Activated CD4-positive, alpha-beta memory T cell treated with anti-CD3 and anti-CD28 coated beads for 36 hours (primary cell): ENCODE results near the gene CHCHD10. TPM values are rescaled to one million over a fixed set of nuclear protein-coding genes. Genes with fewer than 3 reads are reported as not detected.

Experiments used
- CTCF ChIA-PET: fragments of 350-600 bp; sonication (Branson Sonifier 250); formaldehyde crosslinking; loops from one replicate; lab custom pipeline; 2021; ENCODE audit warnings: antibody characterized with exemption, inconsistent platforms; lab: Charles Lee
- POLR2A ChIA-PET: fragments of 350-600 bp; sonication (Branson Sonifier 250); formaldehyde crosslinking; loops from one replicate; lab custom pipeline; 2021; ENCODE audit warnings: antibody characterized with exemption; lab: Charles Lee
- DNase-seq: peaks from one replicate; pipeline ENCODE4 v3.0.0-alpha.2; 2020
- H3K27ac Mint-ChIP-seq: one replicate; pipeline ENCODE4 v1.8.0; 2021; ENCODE audit warnings: mixed read lengths
- H3K27me3 Mint-ChIP-seq: one replicate; pipeline ENCODE4 v1.8.0; 2021; ENCODE audit warnings: mixed read lengths
- H3K36me3 Mint-ChIP-seq: one replicate; pipeline ENCODE4 v1.8.0; 2021; ENCODE audit warnings: mixed read lengths
- H3K4me1 Mint-ChIP-seq: one replicate; pipeline ENCODE4 v1.8.0; 2021; ENCODE audit warnings: low read depth, mixed read lengths
- H3K4me3 Mint-ChIP-seq: one replicate; pipeline ENCODE4 v1.8.0; 2021; ENCODE audit warnings: mild to moderate bottlenecking, mixed read lengths
- H3K9me3 Mint-ChIP-seq: one replicate; pipeline ENCODE4 v1.8.0; 2021; ENCODE audit warnings: mixed read lengths
- intact Hi-C: fragments of 100-400 bp; cut with micrococcal nuclease; formaldehyde crosslinking; loops from one replicate; pipeline ENCODE4 v1.15.1; 2023
- total RNA-seq, 2 experiments: library from RNA; stranded (reverse); gene quantifications; one replicate each; pipeline ENCODE4 v1.2.3, GENCODE V29; 2021

Gene CHCHD10
- total RNA-seq, 2 experiments from 2014 or later = 144 to 157 TPM

- CTCF ChIA-PET = interaction anchor here (0.5 to 1.3 kb wide), 3 partner anchors 15 to 63 kb away, joined by 3 to 5 read pairs (median 3); no protein-coding TSS in a partner anchor
- H3K27ac Mint-ChIP-seq = peak overlapping the region; percentile 94
- H3K4me1 Mint-ChIP-seq = peaks cover 25% of the 10 kb centered on the region
- no peak for DNase-seq
- POLR2A ChIA-PET = interaction anchor here (0.7 to 2.4 kb wide), 7 partner anchors 11 to 127 kb away, joined by 3 to 8 read pairs (median 4); partner anchors contain the start of genes MMP11 and ZNF70
- no peaks in the 10 kb centered on the region for H3K27me3 Mint-ChIP-seq
- peak overlapping the region; percentile 86 for H3K4me3 Mint-ChIP-seq
- intact Hi-C loops = loop anchor here (2.0 to 5.0 kb wide), 3 partner anchors 13 to 109 kb away; partner anchors contain the start of genes MIF, MMP11 and SLC2A11
- no peaks in the 10 kb centered on the region for H3K9me3 Mint-ChIP-seq
- no peaks in the 10 kb centered on the region for H3K36me3 Mint-ChIP-seq
These were observed 18.5 kb upstream of the CHCHD10 start for GRCh38 chr22:23786261-23786710.

- Mint-ChIP-seq H3K4me1 (peaks cover 18% of the 10 kb centered on the region), H3K4me3 (no peak overlapping the region), H3K27me3 (no peaks in the 10 kb centered on the region), H3K36me3 (no peaks in the 10 kb centered on the region), H3K9me3 (no peaks in the 10 kb centered on the region), H3K27ac (no peak overlapping the region)
- ChIA-PET CTCF (no interaction called here), POLR2A (no interaction called here)
- DNase-seq = no peak
- intact Hi-C loops = no loop called here
These were observed 16.5 kb upstream of the CHCHD10 start for GRCh38 chr22:23784215-23784732.

GRCh38 chr22:23783265-23784150 lies 15.7 kb upstream of the CHCHD10 start:
- Mint-ChIP-seq H3K36me3 (no peaks in the 10 kb centered on the region), H3K4me3 (no peak overlapping the region), H3K27me3 (no peaks in the 10 kb centered on the region), H3K27ac (no peak overlapping the region), H3K4me1 (peaks cover 16% of the 10 kb centered on the region), H3K9me3 (no peaks in the 10 kb centered on the region)
- no peak for DNase-seq
- CTCF ChIA-PET = no interaction called here
- POLR2A ChIA-PET = no interaction called here
- intact Hi-C loops = no loop called here

GRCh38 chr22:23782703-23783102 lies 14.9 kb upstream of the CHCHD10 start:
- Mint-ChIP-seq H3K9me3 (no peaks in the 10 kb centered on the region), H3K4me3 (no peak overlapping the region), H3K36me3 (no peaks in the 10 kb centered on the region), H3K27ac (no peak overlapping the region), H3K27me3 (no peaks in the 10 kb centered on the region), H3K4me1 (peaks cover 10% of the 10 kb centered on the region)
- intact Hi-C loops = no loop called here
- ChIA-PET POLR2A (no interaction called here), CTCF (no interaction called here)
- DNase-seq = no peak

DNA sequence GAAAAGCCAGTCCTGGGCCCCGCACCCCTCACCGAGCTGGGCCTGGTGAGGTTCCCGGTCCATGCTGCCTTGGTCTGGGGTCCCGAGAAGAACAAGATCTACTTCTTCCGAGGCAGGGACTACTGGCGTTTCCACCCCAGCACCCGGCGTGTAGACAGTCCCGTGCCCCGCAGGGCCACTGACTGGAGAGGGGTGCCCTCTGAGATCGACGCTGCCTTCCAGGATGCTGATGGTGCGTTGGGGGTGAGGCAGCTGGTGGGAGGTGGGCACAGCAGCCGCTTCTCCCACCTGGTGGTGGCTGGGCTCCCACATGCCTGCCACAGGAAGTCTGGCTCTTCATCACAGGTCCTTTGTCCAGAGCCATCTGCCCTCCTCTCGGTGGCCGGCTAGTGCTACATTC lies 14.5 kb upstream of the CHCHD10 start:
- intact Hi-C loops = no loop called here
- no peak overlapping the region for H3K4me3 Mint-ChIP-seq

GRCh38 chr22:23781511-23782183 lies 13.9 kb upstream of the CHCHD10 start:
- H3K9me3 Mint-ChIP-seq = no peaks in the 10 kb centered on the region
- ChIA-PET CTCF (no interaction called here), POLR2A (no interaction called here)
- H3K4me3 Mint-ChIP-seq = no peak overlapping the region
- no peaks in the 10 kb centered on the region for H3K36me3 Mint-ChIP-seq
- intact Hi-C loops = no loop called here
- no peaks in the 10 kb centered on the region for H3K27me3 Mint-ChIP-seq
- H3K4me1 Mint-ChIP-seq = peaks cover 6% of the 10 kb centered on the region
- no peak overlapping the region for H3K27ac Mint-ChIP-seq
- DNase-seq = no peak

More for the DNA sequence above, 14.5 kb upstream of the CHCHD10 start:
- no peaks in the 10 kb centered on the region for H3K9me3 Mint-ChIP-seq
- POLR2A ChIA-PET = no interaction called here
- no peak for DNase-seq
- peaks cover 7% of the 10 kb centered on the region for H3K4me1 Mint-ChIP-seq
- no peak overlapping the region for H3K27ac Mint-ChIP-seq
- no peaks in the 10 kb centered on the region for H3K27me3 Mint-ChIP-seq
- CTCF ChIA-PET = no interaction called here
- H3K36me3 Mint-ChIP-seq = no peaks in the 10 kb centered on the region

GRCh38 chr22:23781065-23781464 lies 13.3 kb upstream of the CHCHD10 start:
- peaks cover under 1% of the 10 kb centered on the region for H3K4me1 Mint-ChIP-seq
- H3K36me3 Mint-ChIP-seq = no peaks in the 10 kb centered on the region
- intact Hi-C loops = no loop called here
- H3K4me3 Mint-ChIP-seq = no peak overlapping the region
- ChIA-PET CTCF (no interaction called here), POLR2A (no interaction called here)
- no peaks in the 10 kb centered on the region for H3K9me3 Mint-ChIP-seq
- no peak for DNase-seq
- H3K27me3 Mint-ChIP-seq = no peaks in the 10 kb centered on the region
- H3K27ac Mint-ChIP-seq = no peak overlapping the region

- no peak for DNase-seq
- no peaks in the 10 kb centered on the region for H3K27me3 Mint-ChIP-seq
- ChIA-PET CTCF (no interaction called here), POLR2A (interaction anchor here (0.6 kb wide), 1 partner anchor 21 kb away, joined by 4 read pairs; no protein-coding TSS in a partner anchor)
- no peaks in the 10 kb centered on the region for H3K9me3 Mint-ChIP-seq
- no peaks in the 10 kb centered on the region for H3K36me3 Mint-ChIP-seq
- H3K27ac Mint-ChIP-seq = no peak overlapping the region
- intact Hi-C loops = no loop called here
- H3K4me1 Mint-ChIP-seq = no peaks in the 10 kb centered on the region
- no peak overlapping the region for H3K4me3 Mint-ChIP-seq
These were observed 12.5 kb upstream of the CHCHD10 start for GRCh38 chr22:23780146-23780748.

GRCh38 chr22:23779731-23780130 lies 12.0 kb upstream of the CHCHD10 start:
- H3K27ac Mint-ChIP-seq = no peak overlapping the region

GRCh38 chr22:23779083-23779482 lies 11.3 kb upstream of the CHCHD10 start:
- H3K9me3 Mint-ChIP-seq = no peaks in the 10 kb centered on the region
- H3K4me3 Mint-ChIP-seq = no peak overlapping the region
- no peak for DNase-seq
- ChIA-PET CTCF (no interaction called here), POLR2A (no interaction called here)
- H3K27ac Mint-ChIP-seq = no peak overlapping the region
- H3K4me1 Mint-ChIP-seq = no peaks in the 10 kb centered on the region
- no peaks in the 10 kb centered on the region for H3K36me3 Mint-ChIP-seq
- no peaks in the 10 kb centered on the region for H3K27me3 Mint-ChIP-seq
- intact Hi-C loops = no loop called here

More at GRCh38 chr22:23779731-23780130, 12.0 kb upstream of the CHCHD10 start:
- intact Hi-C loops = no loop called here
- no peak overlapping the region for H3K4me3 Mint-ChIP-seq
- DNase-seq = no peak
- H3K36me3 Mint-ChIP-seq = no peaks in the 10 kb centered on the region
- no peaks in the 10 kb centered on the region for H3K9me3 Mint-ChIP-seq
- no peaks in the 10 kb centered on the region for H3K27me3 Mint-ChIP-seq
- ChIA-PET CTCF (no interaction called here), POLR2A (no interaction called here)
- no peaks in the 10 kb centered on the region for H3K4me1 Mint-ChIP-seq

DNA sequence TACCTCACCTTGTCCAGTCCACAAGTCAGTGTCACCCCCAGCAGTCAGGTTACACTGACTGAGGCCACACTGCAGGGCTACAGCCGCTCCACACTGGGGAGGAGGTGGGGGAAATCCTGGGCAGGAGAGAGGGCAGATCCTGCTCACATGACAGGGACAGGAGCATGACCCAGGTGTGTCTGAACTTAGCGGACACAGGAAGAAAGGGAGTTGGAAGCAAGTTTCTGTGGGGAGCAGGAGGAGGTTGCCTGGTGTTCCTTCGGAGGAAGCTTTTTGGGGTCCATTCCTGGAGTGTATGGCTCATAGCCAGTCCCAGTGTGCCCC lies 10.8 kb upstream of the CHCHD10 start:
- POLR2A ChIA-PET = interaction anchor here (1.6 kb wide), 1 partner anchor 11 kb away, joined by 8 read pairs; the partner anchor contains the start of gene CHCHD10

More for the DNA sequence above, 10.8 kb upstream of the CHCHD10 start:
- Mint-ChIP-seq H3K27ac (no peak overlapping the region), H3K4me3 (no peak overlapping the region), H3K36me3 (no peaks in the 10 kb centered on the region), H3K9me3 (no peaks in the 10 kb centered on the region), H3K4me1 (no peaks in the 10 kb centered on the region), H3K27me3 (no peaks in the 10 kb centered on the region)
- intact Hi-C loops = no loop called here
- DNase-seq = no peak
- CTCF ChIA-PET = no interaction called here
